Measurements from ENCODE around the gene ERAP2. TPM values are rescaled to one million over a fixed set of nuclear protein-coding genes. Genes with fewer than 3 reads are reported as not detected.
"Not testable (repeated sequence)": the region's sequence is repeated elsewhere in the genome, so short reads cannot be mapped to it uniquely, and the experiment has no call there.

The ERAP2 gene
- total RNA-seq, 6 donors from 2014 or later, result 19.9 to 24.8 (median 22.1) TPM

- WGBS, 2 donors, result 98% methylated on average over 2 of the region's 2 CpGs
- Histone ChIP-seq H3K4me3 (no peak overlapping the region), H3K27me3 (no peaks in the 10 kb centered on the region), H3K36me3 (no peaks in the 10 kb centered on the region), H3K9me3 (no peaks in the 10 kb centered on the region), H3K4me1 (peaks cover 5 to 26% (median 13%) of the 10 kb centered on the region in 4 donors), H3K27ac (peak overlapping the region in 1 of 4 donors; percentile 86)
- TF ChIP-seq POLR2AphosphoS5 (IDR thresholded peaks at IDR 0.05), result no peak
- no peak for TF ChIP-seq EP300 (IDR thresholded peaks at IDR 0.05)
- no peak for TF ChIP-seq CTCF (IDR thresholded peaks at IDR 0.05)
- no peak for TF ChIP-seq POLR2A (IDR thresholded peaks at IDR 0.05)
- no peak for DNase-seq
- no peak for ATAC-seq (ENCODE audit: low FRiP score in 2 of 2)
These were observed 1.7 kb upstream of the ERAP2 start for GRCh38 chr5:96874631-96875030.

GRCh38 chr5:96875791-96876291, 459 bp upstream of the ERAP2 start:
- no peak for TF ChIP-seq POLR2AphosphoS5 (IDR thresholded peaks at IDR 0.05)
- TF ChIP-seq EP300 (IDR thresholded peaks at IDR 0.05), result no peak
- no peak for TF ChIP-seq CTCF (IDR thresholded peaks at IDR 0.05)
- TF ChIP-seq POLR2A (IDR thresholded peaks at IDR 0.05), result no peak
- H3K4me3 ChIP-seq, result peak overlapping the region; percentile 48 to 78 (median 60)
- ATAC-seq (ENCODE audit: low FRiP score in 2 of 2) (peak; percentile 24 to 42), DNase-seq (no peak)
- H3K9me3 ChIP-seq, result no peaks in the 10 kb centered on the region
- peaks cover 9 to 30% (median 23%) of the 10 kb centered on the region in 4 donors for H3K4me1 ChIP-seq
- peak overlapping the region; percentile 71 to 88 (median 82) for H3K27ac ChIP-seq
- H3K36me3 ChIP-seq, result no peaks in the 10 kb centered on the region
- H3K27me3 ChIP-seq, result no peaks in the 10 kb centered on the region
- WGBS, 2 donors, result 0 to 2% methylated on average over 4 of the region's 4 CpGs

GRCh38 chr5:96876977-96877469, 723 bp downstream of the ERAP2 start:
- Histone ChIP-seq H3K4me1 (peaks cover 20 to 41% (median 34%) of the 10 kb centered on the region in 4 donors), H3K27ac (peak overlapping the region; percentile 71 to 88 (median 82)), H3K4me3 (peak overlapping the region; percentile 48 to 78 (median 60))
- peak in 1 of 2 donors; percentile 28 for ATAC-seq (ENCODE audit: low FRiP score in 2 of 2)
- WGBS, 2 donors, result 5 to 14% methylated on average over 12 of the region's 12 CpGs
- H3K36me3 ChIP-seq, DNase-seq, H3K27me3 ChIP-seq, H3K9me3 ChIP-seq: not testable (repeated sequence)

- no peak overlapping the region for H3K27ac ChIP-seq
- DNase-seq (no peak), ATAC-seq (ENCODE audit: low FRiP score in 2 of 2) (no peak)
- H3K4me1 ChIP-seq, result peaks cover 29 to 45% (median 37%) of the 10 kb centered on the region in 4 donors
- no peak for TF ChIP-seq POLR2AphosphoS5 (IDR thresholded peaks at IDR 0.05)
- TF ChIP-seq CTCF (IDR thresholded peaks at IDR 0.05), result no peak
- no peak for TF ChIP-seq POLR2A (IDR thresholded peaks at IDR 0.05)
- TF ChIP-seq EP300 (IDR thresholded peaks at IDR 0.05), result no peak
- H3K36me3 ChIP-seq, result peaks cover 0 to 6% (median under 1%) of the 10 kb centered on the region in 4 donors
- WGBS, 2 donors, result 73 to 79% methylated on average over 3 of the region's 3 CpGs
- no peaks in the 10 kb centered on the region for H3K9me3 ChIP-seq
- no peaks in the 10 kb centered on the region for H3K27me3 ChIP-seq
- H3K4me3 ChIP-seq, result no peak overlapping the region
These were observed 3.4 kb downstream of the ERAP2 start for GRCh38 chr5:96879665-96880064.

GRCh38 chr5:96880444-96881164, 4.3 kb downstream of the ERAP2 start:
- H3K36me3 ChIP-seq, result peaks cover 0 to 7% (median 3%) of the 10 kb centered on the region in 4 donors
- no peaks in the 10 kb centered on the region for H3K27me3 ChIP-seq
- no peaks in the 10 kb centered on the region for H3K9me3 ChIP-seq
- DNase-seq (no peak), ATAC-seq (ENCODE audit: low FRiP score in 2 of 2) (peak in 1 of 2 donors; percentile 60)
- H3K4me1 ChIP-seq, result peaks cover 28 to 45% (median 37%) of the 10 kb centered on the region in 4 donors
- H3K4me3 ChIP-seq, result no peak overlapping the region
- no peak for TF ChIP-seq CTCF (IDR thresholded peaks at IDR 0.05)
- TF ChIP-seq POLR2AphosphoS5 (IDR thresholded peaks at IDR 0.05), result no peak
- no peak for TF ChIP-seq EP300 (IDR thresholded peaks at IDR 0.05)
- TF ChIP-seq POLR2A (IDR thresholded peaks at IDR 0.05), result no peak
- H3K27ac ChIP-seq, result peak overlapping the region in 3 of 4 donors; percentile 3 to 31 (median 28)
- 64 to 75% methylated on average over 4 of the region's 4 CpGs for WGBS, 2 donors
